Activated CD8-positive, alpha-beta T cell treated with anti-CD3 and anti-CD28 coated beads, Interleukin-2, amount 10 ng/mL, durations not matched to agents 7 days and 5 days (primary cell): ENCODE results near the gene ARFGAP1. TPM values are rescaled to one million over a fixed set of nuclear protein-coding genes. Genes with fewer than 3 reads are reported as not detected.

ENCODE experiments used
- ATAC-seq: fragments of 150-1000 bp; cut with Tn5 transposase; one replicate; pipeline ENCODE4 v1.10.0; 2021; ENCODE audit warnings: moderate library complexity
- CTCF ChIA-PET: fragments of 350-600 bp; sonication (Branson Sonifier 250); formaldehyde crosslinking; loops from one replicate; lab custom pipeline; 2021; ENCODE audit warnings: antibody characterized with exemption; lab: Charles Lee
- POLR2A ChIA-PET: fragments of 350-600 bp; sonication (Branson Sonifier 250); formaldehyde crosslinking; loops from one replicate; lab custom pipeline; 2021; ENCODE audit warnings: antibody characterized with exemption; lab: Charles Lee
- DNase-seq: peaks from one replicate; pipeline ENCODE4 v3.0.0-alpha.2; 2020
- H3K27ac Mint-ChIP-seq: one replicate; pipeline ENCODE4 v1.8.0; 2021; ENCODE audit warnings: mild to moderate bottlenecking, mixed read lengths
- H3K27me3 Mint-ChIP-seq: one replicate; pipeline ENCODE4 v1.8.0; 2021; ENCODE audit warnings: low read depth, mixed read lengths
- H3K36me3 Mint-ChIP-seq: one replicate; pipeline ENCODE4 v1.8.0; 2021; ENCODE audit warnings: low read depth, mixed read lengths
- H3K4me1 Mint-ChIP-seq: one replicate; pipeline ENCODE4 v1.8.0; 2021; ENCODE audit warnings: low read depth, mixed read lengths
- H3K4me3 Mint-ChIP-seq: one replicate; pipeline ENCODE4 v1.8.0; 2021; ENCODE audit warnings: mild to moderate bottlenecking, mixed read lengths
- H3K9me3 Mint-ChIP-seq: one replicate; pipeline ENCODE4 v1.8.0; 2022; ENCODE audit warnings: mixed read lengths; ENCODE audit not compliant: insufficient read depth
- total RNA-seq, 2 experiments: library from RNA; stranded (reverse); gene quantifications; one replicate each; pipeline ENCODE4 v1.2.3, GENCODE V29; 2021

ARFGAP1 gene
- total RNA-seq: 10 to 100 TPM; 68.7 to 75.6 TPM

DNA sequence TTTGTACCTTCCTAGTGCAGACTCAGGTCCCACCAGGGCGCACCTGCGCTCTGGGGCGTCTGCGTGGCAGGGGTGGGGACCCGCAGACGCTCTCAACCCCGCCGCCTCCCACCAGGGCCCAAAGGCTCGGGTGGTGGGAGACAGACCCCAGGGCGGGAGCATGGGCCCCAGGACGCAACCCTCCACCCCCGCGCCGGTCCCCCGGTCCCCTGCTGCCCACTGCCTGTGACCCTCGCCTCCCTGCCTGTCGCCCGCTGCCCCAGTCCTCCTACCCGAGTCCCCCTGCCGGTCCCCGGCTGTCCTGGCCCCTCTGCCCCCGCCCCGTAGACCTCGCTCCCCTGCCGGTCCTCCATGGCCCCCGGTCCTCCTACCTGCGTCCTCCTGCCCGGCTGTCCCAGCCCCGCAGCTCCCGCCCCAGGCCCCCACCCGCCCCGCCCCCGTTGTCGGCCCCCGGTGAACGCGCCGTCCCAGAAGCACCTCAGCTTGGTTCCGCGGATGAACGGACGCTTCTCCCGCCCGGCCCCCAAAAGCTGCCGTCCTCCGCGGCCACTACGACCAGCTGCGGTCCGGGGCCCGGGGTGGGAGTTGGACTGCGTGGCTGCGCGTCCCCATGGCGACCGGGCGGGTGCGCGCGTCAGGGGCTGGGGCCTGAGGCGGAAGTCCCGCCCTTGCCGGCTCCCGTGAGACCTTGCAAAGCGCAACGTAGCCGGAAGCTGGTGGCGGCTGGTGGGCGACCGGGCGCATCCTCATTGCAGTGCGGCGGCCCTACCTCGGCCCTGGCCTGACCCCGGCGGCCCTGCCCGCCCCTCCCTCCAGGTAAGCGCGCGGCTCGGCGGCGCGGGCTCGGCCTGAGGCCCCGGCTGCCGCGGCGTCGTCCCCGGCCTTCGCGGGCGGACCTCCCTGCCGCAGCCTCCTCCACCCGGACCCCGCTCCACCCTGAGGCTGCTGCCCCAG is at the start of gene ARFGAP1:
TSS of gene ARFGAP1 (plus strand) at position 709 of the 954 bp plus-strand sequence. CDS start 2,768 bp downstream, outside the sequence.
- Mint-ChIP-seq H3K9me3 (no peaks in the 10 kb centered on the region), H3K36me3 (peaks cover 3% of the 10 kb centered on the region), H3K27ac (peak within 1 kb of the TSS; percentile 84), H3K4me1 (peaks cover 25% of the 10 kb centered on the region), H3K4me3 (peak within 1 kb of the TSS; percentile 86), H3K27me3 (no peaks in the 10 kb centered on the region)
- DNase-seq (peak; percentile 93), ATAC-seq (peak; percentile 96)
- CTCF ChIA-PET: interaction anchor here (1.1 to 1.9 kb wide), 3 partner anchors 12 to 49 kb away, joined by 4 to 7 read pairs (median 4); no protein-coding TSS in a partner anchor
- POLR2A ChIA-PET: interaction anchor here (1.5 to 1.7 kb wide), 2 partner anchors 11 to 57 kb away, joined by 4 to 7 read pairs; no protein-coding TSS in a partner anchor

DNA sequence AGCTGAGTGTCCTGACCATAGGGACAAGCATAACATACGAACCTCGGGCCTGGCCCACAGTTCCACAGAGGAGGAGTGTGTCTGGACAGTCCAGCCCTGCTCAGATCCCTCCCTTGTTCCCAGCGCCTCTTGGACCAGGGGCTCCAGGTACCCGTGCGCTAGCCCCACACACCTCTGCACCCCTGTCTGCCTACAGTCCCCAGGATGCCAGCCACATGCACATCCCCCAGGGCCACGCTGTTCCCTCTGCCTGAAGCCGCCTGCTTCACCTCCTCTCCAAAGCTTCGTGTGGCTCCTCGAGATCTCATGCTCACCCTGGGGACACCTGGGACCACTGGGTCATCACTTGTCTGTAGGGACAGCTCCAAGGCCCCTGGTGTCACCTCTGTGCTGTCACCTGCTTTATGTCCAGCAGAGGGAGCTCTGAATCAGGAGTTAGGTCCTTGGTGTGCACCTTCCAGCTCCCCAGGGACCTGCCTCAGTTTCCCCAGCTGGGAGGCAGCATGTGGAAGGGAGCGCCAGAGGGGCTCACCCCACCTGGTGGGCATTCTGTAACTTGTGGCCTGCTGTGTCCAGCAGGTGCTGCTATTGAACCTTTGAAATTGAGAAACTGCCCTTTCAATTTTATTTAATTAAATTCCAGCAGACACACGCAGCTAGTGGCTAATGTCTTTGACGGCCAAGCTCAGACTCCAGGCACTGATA is 49.3 kb upstream of the ARFGAP1 start:
- ATAC-seq (peak; percentile 75), DNase-seq (peak; percentile 67)
- Mint-ChIP-seq H3K36me3 (no peaks in the 10 kb centered on the region), H3K27me3 (peaks cover 4% of the 10 kb centered on the region), H3K4me3 (no peak overlapping the region), H3K9me3 (no peaks in the 10 kb centered on the region), H3K27ac (no peak overlapping the region), H3K4me1 (no peaks in the 10 kb centered on the region)
- ChIA-PET CTCF (interaction anchor here (0.6 to 4.0 kb wide), 33 partner anchors 10 to 854 kb away, joined by 3 to 61 read pairs (median 4); partner anchors contain the start of genes ARFGAP1, BIRC7, NKAIN4 and YTHDF1), POLR2A (no interaction called here)

- CTCF ChIA-PET: interaction anchor here (0.7 to 4.0 kb wide), 31 partner anchors 10 to 853 kb away, joined by 3 to 61 read pairs (median 4); partner anchors contain the start of genes ARFGAP1, BIRC7 and YTHDF1
- peaks cover 4% of the 10 kb centered on the region for H3K27me3 Mint-ChIP-seq
- DNase-seq (no peak), ATAC-seq (no peak)
- H3K36me3 Mint-ChIP-seq: no peaks in the 10 kb centered on the region
- POLR2A ChIA-PET: no interaction called here
- H3K4me3 Mint-ChIP-seq: no peak overlapping the region
- no peaks in the 10 kb centered on the region for H3K9me3 Mint-ChIP-seq
- H3K27ac Mint-ChIP-seq: no peak overlapping the region
- H3K4me1 Mint-ChIP-seq: no peaks in the 10 kb centered on the region
These were observed 48.8 kb upstream of the ARFGAP1 start for GRCh38 chr20:63223826-63224207.

DNA sequence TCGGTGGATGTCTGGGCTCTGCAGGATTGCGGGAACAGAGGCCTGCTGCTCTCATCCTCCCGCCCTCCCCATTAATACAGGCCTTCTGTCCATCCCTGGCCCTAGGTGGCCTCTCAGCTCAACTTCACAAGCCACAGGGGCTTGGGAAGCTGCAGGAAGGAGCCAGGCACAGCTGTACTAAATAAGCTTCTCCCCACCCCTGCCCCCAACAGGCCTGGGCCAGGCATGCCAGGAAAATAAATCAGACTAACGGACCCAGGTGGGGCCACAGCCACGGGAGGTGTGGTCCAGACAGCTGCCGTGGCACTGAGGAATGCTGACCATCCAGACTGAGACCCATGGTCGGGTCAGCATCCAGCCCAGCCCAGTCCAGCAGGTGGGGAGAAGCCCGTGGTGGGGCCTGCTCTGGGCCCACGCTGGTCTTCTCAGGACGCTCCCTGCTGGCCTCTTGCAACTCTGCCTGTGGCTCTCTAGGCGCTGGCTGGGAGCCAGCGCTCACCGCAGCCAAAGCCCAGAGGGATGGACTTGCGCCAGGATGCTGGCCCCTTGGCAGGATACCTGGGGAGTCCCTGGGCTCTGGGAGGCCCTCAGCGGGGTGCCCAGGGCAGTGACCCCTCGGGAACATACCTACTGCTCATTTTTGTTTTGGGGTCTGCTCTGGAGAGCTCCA is 48.1 kb upstream of the ARFGAP1 start:
- H3K27me3 Mint-ChIP-seq: peaks cover 11% of the 10 kb centered on the region
- POLR2A ChIA-PET: interaction anchor here (0.6 kb wide), 2 partner anchors 9 to 29 kb away, joined by 4 to 5 read pairs; partner anchors contain the start of gene YTHDF1
- no peaks in the 10 kb centered on the region for H3K4me1 Mint-ChIP-seq
- DNase-seq (no peak), ATAC-seq (no peak)
- no peak overlapping the region for H3K27ac Mint-ChIP-seq
- H3K4me3 Mint-ChIP-seq: no peak overlapping the region
- no peaks in the 10 kb centered on the region for H3K36me3 Mint-ChIP-seq
- CTCF ChIA-PET: interaction anchor here (0.8 to 4.0 kb wide), 16 partner anchors 9 to 393 kb away, joined by 3 to 61 read pairs (median 6); partner anchors contain the start of genes ARFGAP1, BIRC7 and YTHDF1
- no peaks in the 10 kb centered on the region for H3K9me3 Mint-ChIP-seq

GRCh38 chr20:63225082-63225454 is 47.5 kb upstream of the ARFGAP1 start:
- CTCF ChIA-PET: interaction anchor here (2.8 to 4.0 kb wide), 3 partner anchors 9 to 156 kb away, joined by 25 to 61 read pairs (median 48); partner anchors contain the start of genes BIRC7 and YTHDF1
- H3K27me3 Mint-ChIP-seq: peaks cover 15% of the 10 kb centered on the region
- no peaks in the 10 kb centered on the region for H3K36me3 Mint-ChIP-seq
- H3K9me3 Mint-ChIP-seq: no peaks in the 10 kb centered on the region
- ATAC-seq (no peak), DNase-seq (no peak)
- POLR2A ChIA-PET: interaction anchor here (0.6 kb wide), 2 partner anchors 9 to 29 kb away, joined by 4 to 5 read pairs; partner anchors contain the start of gene YTHDF1
- H3K27ac Mint-ChIP-seq: no peak overlapping the region
- no peak overlapping the region for H3K4me3 Mint-ChIP-seq
- no peaks in the 10 kb centered on the region for H3K4me1 Mint-ChIP-seq

GRCh38 chr20:63226042-63226943 is 46.3 kb upstream of the ARFGAP1 start:
- Mint-ChIP-seq H3K9me3 (no peaks in the 10 kb centered on the region), H3K27me3 (peaks cover 23% of the 10 kb centered on the region), H3K36me3 (no peaks in the 10 kb centered on the region), H3K4me1 (no peaks in the 10 kb centered on the region), H3K4me3 (no peak overlapping the region), H3K27ac (no peak overlapping the region)
- ChIA-PET POLR2A (no interaction called here), CTCF (interaction anchor here (4.0 kb wide), 1 partner anchor 7 kb away, joined by 61 read pairs; the partner anchor contains the start of gene BIRC7)
- DNase-seq (no peak), ATAC-seq (no peak)

DNA sequence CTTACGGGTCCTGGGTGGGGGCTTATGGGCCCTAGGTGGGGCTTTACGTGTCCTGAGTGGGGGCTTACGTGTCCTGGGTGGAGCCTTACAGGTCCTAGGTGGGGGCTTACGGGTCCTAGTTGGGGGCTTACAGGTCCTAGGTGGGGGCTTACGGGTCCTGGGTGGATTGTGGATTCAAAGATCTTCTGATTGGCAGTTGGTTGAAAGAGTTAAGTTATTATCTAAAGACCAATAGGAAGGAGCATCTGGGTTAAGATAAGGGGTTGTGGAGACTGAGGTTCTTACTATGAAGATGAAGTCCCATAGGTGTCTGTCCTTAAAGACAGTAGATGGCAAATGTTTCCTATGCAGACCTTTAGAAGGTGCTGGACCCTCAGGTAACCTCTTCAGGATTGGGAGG is 45.4 kb upstream of the ARFGAP1 start:
- no peak for ATAC-seq
- ChIA-PET CTCF (no interaction called here), POLR2A (no interaction called here)
- no peak overlapping the region for H3K4me3 Mint-ChIP-seq
- H3K9me3 Mint-ChIP-seq: no peaks in the 10 kb centered on the region
- H3K27me3 Mint-ChIP-seq: peaks cover 33% of the 10 kb centered on the region
- no peak overlapping the region for H3K27ac Mint-ChIP-seq
- H3K36me3 Mint-ChIP-seq: no peaks in the 10 kb centered on the region
- no peak for DNase-seq
- H3K4me1 Mint-ChIP-seq: no peaks in the 10 kb centered on the region

DNA sequence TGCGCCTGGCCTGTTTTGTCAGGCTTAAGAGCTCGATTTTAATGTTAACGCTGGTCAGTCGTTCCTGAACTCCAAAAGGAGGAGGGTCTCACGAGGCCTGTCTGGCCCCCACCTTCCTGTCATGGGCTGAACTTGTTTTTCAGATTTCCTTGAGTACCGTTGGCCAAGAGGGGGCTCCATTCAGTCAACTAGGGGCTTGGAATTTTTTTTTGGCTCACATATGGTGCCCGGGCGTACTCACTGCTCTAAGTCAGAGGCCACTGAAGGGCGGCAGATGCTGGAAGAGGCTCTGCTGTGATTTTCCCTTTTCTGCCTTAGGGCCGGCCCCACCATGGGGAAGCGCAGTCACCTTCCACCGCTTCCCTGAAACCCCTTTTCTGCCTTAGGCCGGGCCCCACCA is 43.8 kb upstream of the ARFGAP1 start:
- Mint-ChIP-seq H3K27me3 (peaks cover 33% of the 10 kb centered on the region), H3K36me3 (no peaks in the 10 kb centered on the region), H3K27ac (no peak overlapping the region), H3K4me3 (no peak overlapping the region), H3K4me1 (no peaks in the 10 kb centered on the region), H3K9me3 (no peaks in the 10 kb centered on the region)
- no peak for ATAC-seq
- ChIA-PET CTCF (no interaction called here), POLR2A (no interaction called here)
- no peak for DNase-seq

- Mint-ChIP-seq H3K9me3 (no peaks in the 10 kb centered on the region), H3K36me3 (no peaks in the 10 kb centered on the region), H3K4me1 (peaks cover 5% of the 10 kb centered on the region), H3K4me3 (no peak overlapping the region), H3K27ac (no peak overlapping the region), H3K27me3 (peaks cover 33% of the 10 kb centered on the region)
- DNase-seq: no peak
- POLR2A ChIA-PET: no interaction called here
- ATAC-seq: no peak
- CTCF ChIA-PET: interaction anchor here (1.1 kb wide), 1 partner anchor 16 kb away, joined by 3 read pairs; no protein-coding TSS in a partner anchor
These were observed 41.8 kb upstream of the ARFGAP1 start for GRCh38 chr20:63230800-63231268.
